Stimulated activated CD8-positive, alpha-beta memory T cell treated with anti-CD3 and anti-CD28 coated beads, Interleukin-12 subunit alpha, Interleukin-12 subunit beta, amount 100 ng/mL, for 1 hour (primary cell): ENCODE data around the gene CHRND.

Experiments used
- DNase-seq: peaks from one replicate; pipeline ENCODE4 v3.0.0-alpha.2; 2020; ENCODE audit warnings: low read depth

Gene CHRND

DNA sequence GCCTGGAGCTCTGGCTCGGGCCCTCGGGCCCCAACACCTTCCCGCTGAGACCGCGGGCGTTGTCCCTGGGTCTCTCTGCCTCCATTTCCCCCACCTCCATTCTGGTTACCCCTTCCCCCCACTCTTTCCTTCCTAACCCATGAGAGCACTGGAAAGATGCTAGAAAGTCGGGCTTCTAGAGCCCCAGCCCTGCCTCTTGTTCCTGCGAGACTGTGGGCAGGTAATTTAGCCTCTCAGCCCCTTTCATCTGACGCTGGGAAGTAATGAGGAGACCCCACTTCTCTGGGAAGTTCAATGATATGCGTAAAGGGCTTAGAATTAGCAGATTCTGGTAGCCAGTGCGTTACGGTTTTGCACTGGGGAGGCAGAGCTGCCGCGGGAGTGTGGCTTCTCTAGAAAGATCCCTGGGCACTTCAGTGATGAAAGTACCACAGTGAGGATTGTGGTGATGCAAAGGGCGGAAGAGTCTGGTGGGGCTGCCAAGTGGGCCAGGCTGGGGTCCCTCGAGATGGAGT lies 22.1 kb upstream of the CHRND start:
- no peak for DNase-seq

DNA sequence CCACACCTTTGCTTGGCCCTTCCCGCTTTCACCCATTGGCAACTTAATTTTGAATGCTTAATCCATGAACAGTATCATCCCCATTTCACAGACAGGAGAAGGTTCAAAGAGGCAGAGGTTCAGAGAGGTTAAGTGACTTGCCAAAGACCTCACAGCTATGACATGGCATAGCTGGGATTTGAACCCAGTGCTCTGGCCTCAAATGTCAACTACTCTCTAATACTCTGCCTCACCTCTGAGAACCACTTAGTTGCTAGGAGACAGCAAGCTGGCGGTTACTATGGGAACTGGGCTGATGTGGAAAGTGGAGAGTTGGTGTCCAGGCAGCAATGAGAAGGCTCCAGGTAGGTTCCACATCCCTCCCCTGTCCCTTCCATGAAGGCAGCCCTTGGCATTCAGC lies 21.5 kb upstream of the CHRND start:
- no peak for DNase-seq

DNA sequence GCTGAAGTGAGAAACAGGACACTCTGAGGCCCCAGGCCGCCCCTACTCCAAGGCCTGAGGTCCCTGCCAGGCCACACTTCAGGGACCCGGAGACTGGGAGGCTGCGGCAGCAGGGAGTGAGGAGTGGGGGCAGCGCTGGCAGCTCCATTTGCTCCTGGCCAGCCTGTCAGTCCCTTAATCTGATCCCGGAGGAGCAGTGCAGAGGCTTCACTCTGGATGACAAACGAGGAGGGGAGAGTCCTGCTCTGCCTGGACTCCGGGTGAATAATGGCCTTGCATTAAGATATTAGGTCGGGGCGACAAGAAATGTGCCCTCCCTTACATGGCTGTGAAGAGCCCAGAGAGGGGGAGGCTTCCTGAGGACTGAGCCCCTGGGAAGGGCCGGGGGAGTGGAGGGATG lies 20.1 kb upstream of the CHRND start:
- no peak for DNase-seq

DNA sequence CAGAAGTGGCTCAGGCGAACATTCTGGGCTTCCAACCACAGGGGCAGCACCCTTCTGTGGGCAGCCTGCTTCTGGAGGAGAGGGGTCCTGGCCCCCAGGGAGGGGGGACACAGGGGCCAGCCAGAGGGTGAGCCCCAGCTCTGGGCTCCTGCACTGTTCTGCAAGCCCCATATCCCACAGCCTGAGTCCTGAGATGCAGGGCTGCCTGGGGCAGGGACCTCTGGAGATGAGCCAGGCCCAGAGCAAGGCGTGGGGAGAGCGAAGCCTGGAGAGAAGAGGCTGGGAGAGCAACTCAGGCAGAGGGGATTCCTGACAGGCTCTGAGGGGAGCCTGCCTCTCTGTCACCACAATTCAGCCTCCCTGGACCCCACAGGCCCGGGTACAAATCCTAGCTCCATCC lies 19.3 kb upstream of the CHRND start:
- no peak for DNase-seq

DNA sequence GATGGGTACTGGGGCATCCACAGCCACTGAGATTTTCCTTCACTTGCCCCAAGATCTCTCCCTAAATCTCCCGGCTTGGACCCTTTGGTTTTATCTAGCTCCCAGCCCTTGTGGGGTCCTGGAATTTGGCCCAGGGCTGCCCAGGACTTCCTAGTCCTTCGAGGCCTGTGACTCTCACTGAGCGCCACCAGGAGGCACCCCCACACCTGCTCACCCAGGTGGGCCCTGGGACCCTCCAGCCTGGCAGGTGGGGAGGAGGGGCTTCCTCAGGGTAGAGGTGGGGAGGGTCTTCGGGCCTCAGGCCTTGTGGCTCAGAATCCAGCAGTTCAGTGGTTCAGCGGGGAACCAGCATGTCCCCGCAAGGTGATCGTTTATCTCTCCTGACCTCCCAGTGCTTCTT lies 17.7 kb upstream of the CHRND start:
- DNase-seq = no peak

DNA sequence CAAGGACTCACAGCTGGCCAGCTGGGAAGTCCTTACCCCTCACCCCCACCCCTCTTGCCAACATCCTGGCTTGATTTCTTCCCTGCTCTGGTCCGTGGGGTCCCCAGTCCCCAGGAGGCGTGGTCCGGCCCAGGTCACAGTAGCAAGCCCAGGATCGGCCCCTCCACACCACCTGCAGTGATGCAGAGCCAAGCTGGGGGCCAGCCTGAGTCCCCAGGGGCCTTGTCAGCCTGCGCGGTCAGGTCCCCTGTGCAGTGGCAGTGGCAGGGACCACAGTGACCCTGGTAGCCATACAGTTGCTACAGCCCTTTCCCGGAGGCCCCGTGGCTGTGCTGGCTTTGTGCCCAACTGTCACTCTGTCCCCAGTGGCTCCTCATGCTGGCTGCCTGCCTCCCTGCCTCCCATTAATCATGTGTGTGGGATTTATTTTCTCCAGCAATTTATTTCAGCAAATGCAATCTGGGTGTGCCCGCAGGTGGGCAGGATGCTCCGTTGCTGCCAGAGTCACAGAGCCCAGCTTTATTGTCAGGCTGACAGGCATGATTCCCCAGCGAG lies 14.5 kb upstream of the CHRND start:
- DNase-seq = no peak

GRCh38 chr2:232512602-232513001 lies 13.4 kb upstream of the CHRND start:
- DNase-seq = no peak

- no peak for DNase-seq
Observed at GRCh38 chr2:232513353-232513752, 12.6 kb upstream of the CHRND start.

- no peak for DNase-seq
Observed at GRCh38 chr2:232515639-232516038, 10.3 kb upstream of the CHRND start.

- no peak for DNase-seq
Observed at GRCh38 chr2:232516551-232516950, 9.4 kb upstream of the CHRND start.

- DNase-seq = no peak
Observed at GRCh38 chr2:232518844-232519243, 7.1 kb upstream of the CHRND start.

- no peak for DNase-seq
Observed at GRCh38 chr2:232519581-232520438, 6.2 kb upstream of the CHRND start, which contains the start of gene PRSS56. Gene PRSS56, plus strand, starts transcription at chr2:232520388. Its CDS starts 211 bp downstream, at chr2:232520599.

DNA sequence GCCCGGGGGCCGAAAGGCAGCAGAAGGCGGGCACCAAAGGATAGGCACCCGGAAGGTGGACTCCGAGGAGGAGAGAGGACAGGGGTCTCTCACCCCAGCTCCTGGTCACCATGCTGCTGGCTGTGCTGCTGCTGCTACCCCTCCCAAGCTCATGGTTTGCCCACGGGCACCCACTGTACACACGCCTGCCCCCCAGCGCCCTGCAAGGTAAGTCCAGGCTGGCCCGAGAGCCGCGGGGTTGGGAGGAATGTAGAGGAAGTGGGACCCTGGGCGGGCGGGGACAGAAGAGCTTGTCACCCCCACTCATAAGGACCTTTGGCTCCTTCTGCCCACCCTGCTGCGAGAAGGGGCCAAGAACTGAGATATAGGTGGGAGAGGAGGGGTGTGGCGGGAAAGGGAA lies 5.5 kb upstream of the CHRND start:
- no peak for DNase-seq

GRCh38 chr2:232521098-232521497 lies 4.9 kb upstream of the CHRND start:
- DNase-seq = no peak

- peak; percentile 52 for DNase-seq
Observed at GRCh38 chr2:232521959-232522622, 3.9 kb upstream of the CHRND start.

DNA sequence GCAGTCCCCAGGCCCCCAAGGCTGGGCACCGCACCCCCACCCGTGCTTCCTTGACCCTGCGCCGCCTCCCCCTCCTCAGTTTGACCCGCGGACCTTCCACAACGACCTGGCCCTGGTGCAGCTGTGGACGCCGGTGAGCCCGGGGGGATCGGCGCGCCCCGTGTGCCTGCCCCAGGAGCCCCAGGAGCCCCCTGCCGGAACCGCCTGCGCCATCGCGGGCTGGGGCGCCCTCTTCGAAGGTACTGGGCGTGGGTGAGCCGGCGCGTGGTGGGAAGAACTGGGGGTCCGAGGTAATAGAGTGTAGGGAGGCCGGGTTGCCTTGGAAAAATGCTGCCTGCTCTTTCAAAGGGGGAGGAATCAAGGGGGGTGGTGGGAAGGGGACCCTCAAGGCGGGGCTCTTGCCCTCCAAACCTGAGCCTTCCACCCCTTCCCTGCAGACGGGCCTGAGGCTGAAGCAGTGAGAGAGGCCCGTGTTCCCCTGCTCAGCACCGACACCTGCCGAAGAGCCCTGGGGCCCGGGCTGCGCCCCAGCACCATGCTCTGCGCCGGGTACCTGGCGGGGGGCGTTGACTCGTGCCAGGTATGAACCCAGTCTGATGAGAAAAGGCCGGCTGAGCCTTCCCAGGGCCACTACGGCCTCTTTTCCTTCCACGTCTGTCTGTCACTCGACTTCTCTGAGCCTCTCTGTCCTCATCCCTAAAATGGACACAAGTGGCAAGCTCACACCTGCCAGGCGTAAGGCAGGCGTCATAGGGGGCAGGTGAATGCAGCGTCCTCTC lies 3.1 kb upstream of the CHRND start:
- no peak for DNase-seq

DNA sequence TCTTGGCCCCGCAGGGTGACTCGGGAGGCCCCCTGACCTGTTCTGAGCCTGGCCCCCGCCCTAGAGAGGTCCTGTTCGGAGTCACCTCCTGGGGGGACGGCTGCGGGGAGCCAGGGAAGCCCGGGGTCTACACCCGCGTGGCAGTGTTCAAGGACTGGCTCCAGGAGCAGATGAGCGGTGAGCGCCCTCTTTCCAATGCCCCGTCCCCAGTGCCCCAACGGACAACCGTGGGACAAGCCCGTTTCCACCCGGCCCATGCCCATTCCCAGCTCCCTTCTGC lies 2.6 kb upstream of the CHRND start:
- DNase-seq = no peak

DNA sequence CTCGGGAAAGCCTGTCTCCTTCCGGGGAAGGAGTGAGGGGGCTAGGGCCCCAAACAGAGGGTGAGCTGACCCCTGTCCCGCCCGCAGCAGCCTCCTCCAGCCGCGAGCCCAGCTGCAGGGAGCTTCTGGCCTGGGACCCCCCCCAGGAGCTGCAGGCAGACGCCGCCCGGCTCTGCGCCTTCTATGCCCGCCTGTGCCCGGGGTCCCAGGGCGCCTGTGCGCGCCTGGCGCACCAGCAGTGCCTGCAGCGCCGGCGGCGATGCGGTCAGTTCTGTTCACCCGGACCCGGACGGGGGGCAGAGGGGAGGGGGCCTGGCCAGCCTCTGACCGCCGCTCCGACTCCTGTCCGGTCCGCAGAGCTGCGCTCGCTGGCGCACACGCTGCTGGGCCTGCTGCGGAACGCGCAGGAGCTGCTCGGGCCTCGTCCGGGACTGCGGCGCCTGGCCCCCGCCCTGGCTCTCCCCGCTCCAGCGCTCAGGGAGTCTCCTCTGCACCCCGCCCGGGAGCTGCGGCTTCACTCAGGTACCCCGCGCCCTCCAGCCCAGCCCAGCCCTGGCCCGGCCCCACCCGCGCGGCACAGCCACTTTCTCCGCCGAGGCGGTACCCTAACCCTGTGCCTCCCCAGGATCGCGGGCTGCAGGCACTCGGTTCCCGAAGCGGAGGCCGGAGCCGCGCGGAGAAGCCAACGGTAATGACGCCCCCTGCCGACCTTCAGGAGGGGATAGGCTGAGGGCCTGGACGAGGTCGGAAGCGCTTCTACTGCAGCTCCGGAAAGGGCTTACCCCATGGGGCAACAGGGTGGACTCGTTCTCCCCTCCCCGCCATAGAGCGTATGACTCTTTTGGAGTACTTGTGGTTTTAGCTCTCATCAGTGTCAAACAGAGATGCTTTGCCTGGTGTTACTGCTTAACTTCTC lies 2.0 kb upstream of the CHRND start:
- no peak for DNase-seq

DNA sequence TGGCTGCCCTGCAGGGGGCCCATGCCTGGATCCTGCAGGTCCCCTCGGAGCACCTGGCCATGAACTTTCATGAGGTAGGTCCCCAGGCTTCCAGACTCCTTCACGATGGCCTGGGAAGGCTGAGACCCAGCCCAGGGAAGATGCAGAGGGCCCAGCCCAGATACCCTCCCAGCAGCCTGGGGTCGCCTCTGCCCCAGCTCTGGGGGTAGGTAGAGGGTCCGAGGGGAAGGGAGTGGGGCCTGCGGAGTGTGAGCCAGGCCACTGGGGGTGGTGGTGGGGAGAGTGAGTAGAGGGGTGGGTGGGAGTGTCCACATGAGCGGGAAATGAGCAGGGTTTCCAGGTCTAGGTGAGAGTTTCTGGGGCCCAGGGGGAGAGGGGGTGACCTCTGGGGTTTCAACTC lies 1.2 kb upstream of the CHRND start:
- DNase-seq = no peak

- no peak for DNase-seq
Observed at GRCh38 chr2:232525199-232525598, 761 bp upstream of the CHRND start.

- no peak for DNase-seq
Observed at GRCh38 chr2:232526372-232526941, 497 bp downstream of the CHRND start.
